ENCODE measurements around the gene BABAM2.

The BABAM2 gene

DNA sequence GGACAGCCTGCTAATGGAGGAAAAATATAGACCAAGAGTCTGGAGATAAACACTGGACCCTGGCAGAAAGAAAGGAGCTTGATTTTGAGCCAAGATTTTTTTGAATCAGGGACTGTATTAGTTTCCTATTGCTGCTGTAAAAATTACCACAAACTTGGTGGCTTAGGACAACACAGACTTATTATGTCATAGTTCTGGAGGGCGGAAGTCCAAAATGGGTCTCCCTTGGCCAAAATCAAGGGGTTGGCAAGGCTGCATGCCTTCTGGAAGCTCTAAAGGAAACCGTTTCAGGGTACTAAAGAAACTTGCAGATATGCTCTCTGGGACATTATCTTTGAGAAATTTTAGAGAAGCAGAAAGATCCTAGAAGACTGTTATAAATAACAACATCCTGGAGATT lies 140.1 kb downstream of the BABAM2 start:
- no peak for DNase-seq (ENCODE audit: low read depth)

DNA sequence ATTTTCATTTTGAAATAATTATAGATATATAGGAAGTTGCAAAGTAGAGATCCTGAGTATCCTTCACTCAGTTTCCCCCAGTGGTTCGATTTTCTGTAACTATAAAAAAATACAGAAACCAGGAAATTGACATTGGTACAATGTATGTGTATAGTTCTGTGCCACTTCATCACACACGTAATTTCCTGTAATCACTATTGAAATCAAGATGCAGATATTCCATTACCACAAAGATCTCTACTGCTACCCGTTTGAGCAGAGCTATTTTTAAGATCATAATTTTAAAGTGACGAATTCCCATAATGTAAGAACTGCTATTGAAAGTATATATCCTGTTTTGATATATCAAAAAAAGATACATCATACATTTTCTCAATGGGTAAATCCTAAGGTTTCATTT lies 142.3 kb downstream of the BABAM2 start:
- DNase-seq (ENCODE audit: low read depth): no peak

DNA sequence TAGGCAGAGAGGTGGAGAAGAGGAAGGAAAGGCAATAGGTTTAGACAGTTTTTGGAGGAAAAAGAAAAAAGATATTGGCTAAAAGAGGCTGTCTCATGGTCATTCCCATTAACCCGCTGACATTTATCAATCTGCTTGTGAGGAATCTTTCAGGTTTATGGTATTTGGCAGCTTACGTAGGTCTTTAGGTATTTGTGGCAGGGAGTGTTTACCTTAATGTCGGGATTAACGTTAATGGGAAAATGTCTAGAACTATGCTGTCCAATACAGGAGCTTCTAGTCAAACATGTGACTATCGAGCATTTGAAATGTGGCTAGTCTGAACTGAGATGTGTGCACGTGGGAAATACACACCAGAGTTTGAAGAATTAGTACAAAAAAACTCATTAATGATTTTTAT lies 144.2 kb downstream of the BABAM2 start:
- no peak for DNase-seq (ENCODE audit: low read depth)

DNA sequence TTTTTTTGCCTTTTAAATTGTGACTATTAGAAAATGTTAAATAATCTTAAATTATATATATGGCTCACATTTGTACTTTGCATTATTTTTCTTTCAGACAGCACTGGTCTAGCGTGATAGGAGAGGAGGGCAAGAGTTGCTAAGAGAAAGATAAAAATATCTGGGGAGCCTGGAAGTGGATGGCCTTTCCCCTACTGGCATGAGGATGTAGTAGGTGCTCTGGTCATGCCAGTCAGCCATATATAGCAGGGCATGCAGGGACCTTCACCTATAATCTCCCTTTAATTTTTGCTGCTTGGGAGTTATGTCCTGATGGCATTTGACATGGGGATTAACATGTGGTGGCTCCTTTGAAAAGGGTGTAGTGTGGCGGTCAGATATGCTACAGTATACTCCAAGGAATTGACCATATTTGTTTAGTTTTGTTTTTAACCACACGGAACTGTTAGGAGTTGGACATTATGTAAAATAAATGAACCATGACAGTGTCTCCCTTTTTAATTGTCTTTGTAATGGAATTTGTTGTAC lies 144.7 kb downstream of the BABAM2 start:
- DNase-seq (ENCODE audit: low read depth): no peak

DNA sequence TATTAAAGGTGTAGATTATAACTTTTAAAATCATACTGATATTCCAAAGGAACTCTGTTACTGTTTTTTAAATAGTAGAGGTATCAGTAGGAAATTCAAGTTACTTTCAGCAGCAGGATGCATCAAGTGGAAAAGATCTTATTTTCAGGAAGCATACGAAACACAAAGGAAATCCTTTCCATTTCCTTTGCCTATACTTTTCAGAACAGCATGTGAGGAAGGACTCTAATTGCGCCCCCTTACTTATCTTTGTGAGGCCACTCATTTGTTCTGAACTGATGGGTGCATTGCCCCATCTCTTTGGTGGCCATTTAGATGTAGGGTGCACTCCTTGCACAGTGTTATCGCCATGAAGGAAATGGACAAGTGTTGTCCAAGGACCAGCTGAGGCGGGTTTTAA lies 145.3 kb downstream of the BABAM2 start:
- no peak for DNase-seq (ENCODE audit: low read depth)

DNA sequence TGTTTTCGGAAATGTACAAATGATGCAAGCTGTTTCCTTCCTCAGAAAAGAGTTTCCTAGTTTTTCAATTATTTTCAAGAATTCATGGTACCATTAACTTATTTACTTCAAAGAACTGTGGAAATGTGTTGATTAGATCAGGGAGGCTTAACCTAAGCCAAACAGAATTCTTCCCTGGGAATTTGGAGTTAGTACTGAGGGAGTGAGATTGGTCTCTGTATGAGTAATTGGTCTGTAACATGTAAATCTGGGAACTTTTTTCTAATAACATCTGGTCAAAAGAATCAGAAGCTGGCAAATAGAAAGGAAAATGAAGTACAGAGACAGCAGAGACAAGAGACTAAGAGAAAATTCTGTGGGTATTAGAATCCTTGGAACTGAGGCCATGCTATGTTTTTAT lies 145.8 kb downstream of the BABAM2 start:
- DNase-seq (ENCODE audit: low read depth): no peak

DNA sequence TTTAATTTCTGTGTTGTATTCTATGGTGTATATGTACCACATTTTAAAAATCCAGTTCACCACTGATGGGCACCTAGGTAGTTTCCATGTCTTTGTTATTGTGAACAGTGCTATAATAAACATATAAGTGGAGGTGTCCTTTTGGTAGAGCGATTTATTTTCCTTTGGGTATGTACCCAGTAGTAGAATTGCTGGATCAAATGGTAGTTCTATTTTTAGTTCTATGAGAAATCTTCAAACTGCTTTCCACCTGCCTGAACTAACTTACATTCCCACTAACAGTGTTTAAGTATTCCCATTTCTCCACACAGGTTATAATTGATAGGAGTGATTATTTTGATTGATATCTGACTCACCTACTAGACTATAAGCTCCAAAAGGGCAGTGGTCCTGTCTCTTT lies 148.2 kb downstream of the BABAM2 start:
- DNase-seq (ENCODE audit: low read depth): no peak

DNA sequence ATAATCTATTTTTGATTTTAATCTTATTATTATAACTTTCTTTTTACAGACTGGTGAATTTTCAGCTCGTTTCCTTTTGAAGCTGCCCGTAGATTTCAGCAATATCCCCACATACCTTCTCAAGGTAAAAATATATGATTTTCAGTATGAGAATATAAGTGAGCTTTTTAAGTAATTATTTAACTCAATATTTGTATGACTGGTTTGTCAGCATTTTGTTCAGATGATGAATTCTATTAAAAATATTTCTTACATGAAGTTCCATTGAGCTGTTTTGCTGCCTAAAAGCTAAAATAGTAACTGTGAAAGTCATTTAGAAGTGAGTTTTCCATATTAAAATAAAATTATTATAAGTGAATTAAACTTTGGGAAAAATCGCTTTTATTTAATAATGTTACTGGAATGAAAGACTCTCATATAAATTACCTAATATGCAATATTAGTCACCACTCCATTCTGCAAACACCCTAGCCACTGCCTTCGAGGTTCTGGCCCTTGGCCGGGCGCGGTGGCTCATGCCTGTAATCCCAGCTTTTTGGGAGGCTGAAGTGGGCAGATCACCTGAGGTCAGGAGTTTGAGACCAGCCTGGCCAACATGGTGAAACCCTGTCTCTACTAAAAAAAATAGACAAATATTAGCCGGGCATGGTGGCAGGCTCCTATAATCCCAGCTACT lies 155.3 kb downstream of the BABAM2 start:
- DNase-seq (ENCODE audit: low read depth): no peak

DNA sequence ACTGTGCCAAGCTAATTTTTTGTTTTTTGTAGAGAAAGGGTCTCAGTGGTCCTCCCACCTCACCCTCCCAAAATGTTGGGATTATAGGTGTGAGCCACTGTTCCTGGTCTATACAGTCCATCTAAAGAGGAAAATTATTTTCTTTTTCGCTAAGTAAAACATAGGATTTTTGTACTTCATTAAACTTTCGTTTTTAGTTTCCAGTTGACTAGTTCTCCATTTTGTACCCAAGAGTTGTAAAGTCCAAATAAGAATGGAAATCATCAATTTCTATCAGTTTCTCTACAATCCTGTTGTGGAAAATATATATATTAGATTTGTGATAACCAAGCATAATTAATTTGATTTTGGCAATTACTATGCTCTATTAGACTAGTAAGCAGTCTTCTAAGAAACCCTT lies 156.4 kb downstream of the BABAM2 start:
- no peak for DNase-seq (ENCODE audit: low read depth)

DNA sequence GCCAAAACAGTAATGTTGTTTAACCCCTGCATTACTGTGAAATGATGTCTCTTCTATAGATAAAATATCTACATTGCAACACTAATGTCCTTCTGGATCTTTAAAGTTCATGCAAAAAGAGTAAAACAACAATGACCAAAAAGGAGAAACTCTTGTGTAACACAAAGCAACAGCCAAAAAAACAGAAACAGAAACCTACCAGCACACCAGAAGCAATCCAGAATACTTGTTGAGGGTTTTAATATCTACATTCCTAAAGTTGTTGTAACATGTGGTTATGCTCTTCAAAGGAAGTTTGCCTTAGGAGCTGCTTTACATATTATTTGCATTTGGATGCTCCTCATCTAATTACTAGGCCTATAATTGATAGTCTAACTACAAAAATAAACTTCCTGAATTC lies 157.2 kb downstream of the BABAM2 start:
- DNase-seq (ENCODE audit: low read depth): no peak

DNA sequence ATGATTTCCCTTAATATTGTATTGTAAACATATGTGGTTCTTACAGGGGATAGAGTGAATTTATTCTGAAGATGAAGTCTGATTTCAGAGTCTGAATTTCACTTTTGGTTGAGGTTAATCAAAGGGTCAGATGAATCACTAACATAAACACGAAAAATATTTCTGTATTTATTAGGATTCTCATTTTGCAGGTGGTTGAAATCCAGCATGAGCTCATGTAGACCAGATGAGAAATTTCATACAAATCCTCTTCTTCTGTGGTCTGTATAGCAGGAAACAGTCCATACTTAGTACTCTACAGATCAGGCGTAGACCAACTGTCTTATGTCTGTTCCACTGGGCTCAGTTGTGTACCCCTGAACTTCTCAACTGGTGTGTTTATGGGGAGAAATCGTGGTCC lies 157.8 kb downstream of the BABAM2 start:
- DNase-seq (ENCODE audit: low read depth): no peak

DNA sequence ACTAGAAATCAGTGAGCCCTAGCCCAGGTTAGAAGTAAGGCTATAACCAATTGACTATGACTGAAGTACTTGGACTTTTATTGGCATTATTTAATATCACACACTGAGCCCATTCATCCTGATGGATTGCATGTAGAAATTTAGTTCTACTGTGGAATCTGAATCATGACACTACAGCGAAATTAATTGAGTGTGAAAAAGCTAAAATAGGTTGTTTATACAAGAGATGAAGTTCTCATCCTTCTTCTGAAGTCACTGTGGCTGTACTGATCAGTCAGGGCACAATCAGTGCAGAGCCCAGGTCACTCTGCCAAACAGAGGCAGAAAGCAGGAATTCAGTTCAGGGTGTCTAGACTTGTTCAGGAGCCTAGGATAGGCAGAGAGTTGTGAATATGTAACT lies 158.9 kb downstream of the BABAM2 start:
- no peak for DNase-seq (ENCODE audit: low read depth)

DNA sequence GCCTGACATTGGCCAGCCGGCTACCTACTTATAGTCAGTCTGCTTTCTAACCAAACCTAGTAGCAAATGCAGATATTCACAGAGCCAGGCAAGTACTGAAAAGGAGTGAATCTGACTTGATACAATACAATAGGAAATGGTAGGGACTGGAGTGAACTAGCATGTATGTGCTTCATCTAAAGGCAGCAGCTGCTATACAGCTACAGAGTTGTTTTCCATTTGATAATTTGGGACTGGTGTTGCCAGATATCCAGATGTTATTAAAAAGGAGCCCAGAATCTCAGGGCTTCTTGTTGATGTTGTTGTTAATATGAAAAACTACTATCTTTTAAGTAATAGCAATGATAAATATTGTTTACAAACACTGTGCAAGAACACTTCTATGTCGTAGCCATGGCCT lies 159.4 kb downstream of the BABAM2 start:
- DNase-seq (ENCODE audit: low read depth): no peak

DNA sequence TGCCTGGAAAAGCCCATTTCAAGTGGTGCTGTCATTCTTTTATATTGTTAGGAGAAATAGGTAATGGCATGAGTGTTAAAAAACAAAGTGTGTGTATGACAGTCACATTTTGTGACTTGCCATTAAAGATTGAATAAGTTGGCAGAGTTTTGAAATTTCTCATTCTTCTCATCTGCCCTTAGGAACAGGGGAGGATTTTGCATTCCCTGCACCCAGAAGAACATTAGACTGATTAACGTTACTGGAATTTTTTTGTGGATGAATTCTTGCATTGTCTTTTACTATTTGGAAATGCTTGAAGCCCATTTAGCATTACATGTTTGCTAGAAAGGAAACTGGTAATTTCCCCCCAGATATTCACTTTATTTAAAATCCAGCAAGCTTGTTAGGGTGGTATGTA lies 162.2 kb downstream of the BABAM2 start:
- no peak for DNase-seq (ENCODE audit: low read depth)

DNA sequence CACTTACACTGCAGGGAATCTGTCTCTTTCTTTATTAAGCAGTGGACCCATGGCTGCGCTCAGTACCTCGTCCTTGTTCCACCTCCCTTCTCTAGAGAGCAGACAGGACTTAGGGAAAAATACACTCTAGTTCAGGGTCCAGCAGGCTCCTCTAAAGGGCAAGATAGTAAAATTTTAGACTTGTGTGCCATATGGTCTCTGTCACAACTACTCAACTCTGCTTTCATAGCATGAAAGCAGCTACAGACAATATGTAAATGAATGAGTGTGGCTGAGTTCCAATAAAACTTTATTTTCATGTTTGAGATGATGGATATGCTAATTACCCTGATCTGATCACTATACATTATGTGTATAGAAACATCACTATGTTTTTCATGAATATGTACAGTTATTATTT lies 163.1 kb downstream of the BABAM2 start:
- no peak for DNase-seq (ENCODE audit: low read depth)

DNA sequence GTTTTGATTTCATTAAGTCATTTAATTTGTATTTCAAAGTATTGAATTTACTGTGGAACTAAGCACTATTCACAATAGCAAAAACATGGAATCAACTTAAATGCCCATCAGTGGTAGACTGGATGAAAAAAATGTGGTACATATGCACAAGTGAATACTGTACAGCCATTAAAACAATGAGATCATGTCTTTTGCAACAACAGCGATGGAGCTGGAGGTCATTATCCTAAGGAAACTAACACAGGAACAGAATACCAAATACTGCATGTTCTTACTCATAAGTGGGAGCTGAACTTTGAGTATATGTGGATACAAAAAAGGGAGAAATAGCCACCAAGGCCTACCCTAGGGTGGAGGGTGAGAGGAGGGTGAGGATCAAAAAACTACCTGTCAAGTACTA lies 164.4 kb downstream of the BABAM2 start:
- DNase-seq (ENCODE audit: low read depth): no peak

DNA sequence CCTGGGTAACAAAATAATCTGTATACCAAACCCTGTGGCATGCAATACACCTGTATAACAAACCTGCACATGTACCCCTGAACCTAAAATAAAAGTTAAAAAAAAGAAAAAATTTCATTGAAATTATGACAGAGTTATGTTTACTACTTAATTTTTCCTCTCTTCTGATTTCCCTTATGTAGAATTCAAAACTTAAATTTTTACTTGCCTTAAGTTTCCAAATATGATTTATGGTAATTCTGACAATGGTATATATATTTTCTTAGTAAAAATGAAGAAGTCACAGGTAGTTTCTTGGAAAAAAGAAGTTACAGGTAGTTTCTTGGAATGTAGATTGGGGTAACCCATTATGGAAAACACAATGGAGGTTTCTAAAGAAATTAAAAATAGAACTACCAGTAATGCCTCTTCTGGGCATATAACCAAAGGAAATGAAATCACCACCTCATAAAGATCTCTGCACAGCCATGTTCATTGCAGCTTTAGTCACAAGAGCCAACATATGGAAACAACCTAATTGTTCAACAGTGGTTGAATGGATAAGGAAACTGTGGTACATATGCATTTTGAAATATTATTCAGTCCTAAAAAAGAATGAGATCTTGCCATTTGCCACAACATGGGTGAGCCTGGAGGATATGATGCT lies 164.9 kb downstream of the BABAM2 start:
- no peak for DNase-seq (ENCODE audit: low read depth)

DNA sequence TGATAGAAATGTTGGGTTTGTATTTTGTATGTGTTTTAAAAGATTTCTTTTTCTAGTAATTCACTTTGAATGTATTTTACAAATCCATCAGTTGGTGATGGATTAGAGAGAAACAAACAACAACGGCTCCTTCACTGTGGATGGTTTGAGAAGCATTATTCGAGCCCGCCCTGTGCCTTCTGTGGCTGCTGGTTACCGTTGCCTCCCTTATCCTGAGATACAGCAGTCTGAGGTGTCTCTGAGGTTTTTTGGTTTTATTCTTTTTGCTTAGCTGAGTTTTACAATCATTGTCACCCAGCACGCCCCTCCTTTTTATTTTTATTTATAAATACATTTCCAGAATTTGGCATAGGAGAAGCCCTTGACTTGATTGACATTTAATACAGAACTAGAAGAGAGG lies 168.3 kb downstream of the BABAM2 start:
- no peak for DNase-seq (ENCODE audit: low read depth)

DNA sequence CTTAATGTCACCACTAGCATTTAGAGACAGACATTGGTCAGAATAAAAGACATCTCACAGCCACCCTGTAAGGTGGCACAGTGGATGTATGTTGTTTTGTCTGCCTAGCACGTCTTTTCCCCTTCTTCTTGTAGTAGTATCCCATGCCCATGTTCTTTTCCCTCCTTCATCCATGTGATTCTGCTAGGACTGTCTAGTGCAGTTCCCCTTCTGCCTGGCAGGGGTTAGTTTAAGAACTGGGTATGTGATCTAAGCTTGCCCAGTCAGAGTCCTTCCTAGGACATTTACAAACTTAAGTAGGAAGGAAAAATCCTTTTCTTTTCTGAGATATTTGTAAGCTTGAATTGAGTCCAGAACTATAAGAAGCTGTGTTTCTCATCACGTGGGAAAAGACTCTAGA lies 172.3 kb downstream of the BABAM2 start:
- DNase-seq (ENCODE audit: low read depth): no peak

DNA sequence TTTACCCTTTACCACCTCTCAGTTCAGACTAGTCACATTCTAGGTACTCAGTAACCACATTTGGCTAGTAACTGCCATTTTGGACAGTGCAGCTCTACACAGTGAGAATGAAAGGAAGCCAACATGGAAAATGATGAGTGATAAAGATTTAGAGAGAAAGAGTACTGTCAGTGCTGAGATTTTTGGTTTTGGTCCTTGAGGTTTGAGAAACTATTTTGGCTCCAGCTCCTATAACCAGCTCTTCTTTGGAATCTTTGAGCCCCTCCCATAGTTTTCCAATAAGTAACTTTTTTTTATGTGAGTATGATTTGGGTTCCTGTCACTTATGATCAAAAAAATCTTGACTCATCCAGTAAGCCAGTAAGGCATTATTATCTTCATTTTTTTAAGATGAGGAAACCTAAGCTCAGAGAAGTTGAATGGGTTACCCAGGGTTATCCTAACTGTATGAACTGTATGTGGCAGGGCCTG lies 173.0 kb downstream of the BABAM2 start:
- no peak for DNase-seq (ENCODE audit: low read depth)

DNA sequence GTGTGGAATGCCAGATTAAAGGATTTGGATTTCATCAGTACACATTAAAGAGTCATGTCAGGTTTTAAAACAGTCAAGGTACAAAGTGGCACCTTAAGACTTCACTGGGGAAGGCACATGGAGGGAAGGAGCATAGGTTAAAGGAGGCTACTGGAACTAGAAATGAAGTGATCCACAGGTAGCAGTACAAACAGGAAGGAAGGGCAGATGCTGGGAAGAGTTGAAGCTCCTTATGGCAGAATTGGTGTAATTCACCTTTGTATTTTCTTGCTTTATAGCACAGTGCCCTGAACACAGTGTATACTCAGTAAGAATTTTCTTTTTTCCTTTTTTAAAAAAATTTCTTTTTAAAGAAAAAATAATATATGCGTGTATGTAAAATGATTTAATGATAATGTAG lies 177.1 kb downstream of the BABAM2 start:
- DNase-seq (ENCODE audit: low read depth): no peak

DNA sequence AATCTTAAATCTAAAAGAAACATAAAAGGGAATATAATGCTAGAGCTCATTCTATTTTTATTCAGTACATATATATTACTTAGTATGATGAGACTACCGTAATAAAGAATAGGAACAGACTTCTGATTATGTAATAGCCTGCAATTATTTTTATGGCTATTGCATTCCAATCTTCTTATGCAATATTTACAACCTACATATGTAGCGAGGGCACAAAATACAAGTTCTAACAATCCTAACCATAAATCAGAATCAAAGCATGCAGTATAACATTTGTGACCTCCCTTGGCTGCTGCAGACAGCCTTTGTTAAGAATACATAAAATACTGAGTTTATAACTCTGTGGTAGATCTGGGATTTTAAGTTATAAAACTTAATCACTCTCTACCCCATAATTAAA lies 177.6 kb downstream of the BABAM2 start:
- DNase-seq (ENCODE audit: low read depth): no peak

DNA sequence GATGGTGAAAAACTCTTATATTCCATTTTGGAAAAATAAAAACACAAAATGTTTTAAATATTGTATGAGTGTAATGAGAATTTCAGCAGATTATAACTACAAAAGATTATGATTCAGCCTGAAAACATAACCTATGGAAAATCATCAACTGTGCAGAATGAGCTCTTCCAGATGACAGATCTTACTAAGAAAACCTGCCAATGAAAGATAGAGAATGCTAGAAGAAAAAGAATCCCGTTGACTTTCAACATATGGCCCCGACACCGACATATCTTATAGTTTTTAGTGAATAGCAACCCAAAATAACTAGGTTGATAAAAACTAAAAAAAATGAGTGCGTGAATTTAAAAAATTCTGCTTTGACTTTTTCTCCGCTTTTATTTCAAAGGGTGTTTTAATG lies 178.0 kb downstream of the BABAM2 start:
- no peak for DNase-seq (ENCODE audit: low read depth)

DNA sequence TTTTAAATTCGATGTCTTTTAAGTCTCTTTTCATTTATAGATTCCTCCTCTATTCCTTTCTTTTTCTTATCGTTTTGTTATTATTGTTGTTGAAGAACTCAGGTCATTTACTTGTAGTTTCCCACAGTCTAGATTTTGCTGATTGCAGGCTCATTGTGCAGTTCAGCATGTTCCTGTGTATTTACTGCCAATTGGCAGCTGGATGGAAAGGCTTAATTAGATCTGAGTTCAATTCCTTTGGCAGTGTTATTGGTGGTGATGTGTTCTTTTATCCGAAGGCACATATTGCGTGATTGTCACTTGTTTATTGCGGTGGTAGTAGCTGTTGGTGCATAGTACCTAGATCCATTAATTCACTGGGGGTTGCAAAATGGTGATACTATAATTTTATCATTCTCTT lies 180.7 kb downstream of the BABAM2 start:
- no peak for DNase-seq (ENCODE audit: low read depth)
